Measurements from ENCODE around the gene CNNM3.

- TF ChIP-seq CTCF (IDR thresholded peaks at IDR 0.05; ENCODE audit: insufficient read depth, low read depth, low read length), result no peak
- TF ChIP-seq EZH2 (IDR thresholded peaks at IDR 0.05; ENCODE audit: insufficient read depth, low read length), result no peak
Measured at GRCh38 chr2:96859681-96860064, 43.6 kb downstream of the CNNM3 start.

Data from astrocyte (in vitro differentiated cells and primary cell).